CD4-positive, alpha-beta memory T cell (primary cell): Measurements from ENCODE around the gene COIL. TPM values are rescaled to one million over a fixed set of nuclear protein-coding genes. Genes with fewer than 3 reads are reported as not detected.
"Not testable (repeated sequence)": the region's sequence is repeated elsewhere in the genome, so short reads cannot be mapped to it uniquely, and the experiment has no call there.

Experiments used
- CTCF ChIA-PET: fragments of 350-600 bp; sonication (Branson Sonifier 250); formaldehyde crosslinking; loops from one replicate; lab custom pipeline; 2021; ENCODE audit warnings: inconsistent platforms; ENCODE audit not compliant: partially characterized antibody; lab: Charles Lee
- POLR2A ChIA-PET: fragments of 350-600 bp; sonication (Branson Sonifier 250); formaldehyde crosslinking; loops from one replicate; lab custom pipeline; 2021; ENCODE audit not compliant: partially characterized antibody; lab: Charles Lee
- DNase-seq, 5 donors: peaks; one replicate each; pipeline versions ENCODE4 v3.0.0 to v3.0.0-alpha.2; 2020 to 2022; ENCODE audit warnings: mixed read lengths in 1 of 5
- H3K27ac ChIP-seq: one replicate; pipeline ENCODE4 v1.7.0; 2013; ENCODE audit warnings: low read depth, low read length
- H3K27me3 ChIP-seq: 2 replicates; pipeline ENCODE4 v1.7.0; 2013; ENCODE audit warnings: mild to moderate bottlenecking, low read length, moderate library complexity; ENCODE audit not compliant: insufficient read depth
- H3K36me3 ChIP-seq: 2 replicates; pipeline ENCODE4 v1.7.0; 2013; ENCODE audit warnings: mild to moderate bottlenecking, low read length, moderate library complexity; ENCODE audit not compliant: insufficient read depth
- H3K4me1 ChIP-seq: 2 replicates; pipeline ENCODE4 v1.7.0; 2013; ENCODE audit warnings: mild to moderate bottlenecking, low read length, moderate library complexity; ENCODE audit not compliant: insufficient read depth
- H3K4me3 ChIP-seq, 2 donors: one replicate each; pipeline ENCODE4 v1.7.0; 2013; ENCODE audit warnings: low read length in 2 of 2, mild to moderate bottlenecking in 1 of 2
- H3K9me3 ChIP-seq, 2 donors: one replicate each; pipeline ENCODE4 v1.7.0; 2013; ENCODE audit warnings: low read length in 2 of 2, control low read depth in 1 of 2; ENCODE audit not compliant: control insufficient read depth in 1 of 2
- H3K27ac Mint-ChIP-seq, 7 donors: one replicate each; pipeline ENCODE4 v1.8.0; 2020 to 2021; ENCODE audit warnings: mixed read lengths in 7 of 7, mild to moderate bottlenecking in 6 of 7, inconsistent platforms in 3 of 7, moderate library complexity in 3 of 7
- H3K27me3 Mint-ChIP-seq, 2 donors: one replicate each; pipeline ENCODE4 v1.8.0; 2020 to 2021; ENCODE audit warnings: mixed read lengths in 2 of 2
- H3K36me3 Mint-ChIP-seq, 2 donors: one replicate each; pipeline ENCODE4 v1.8.0; 2020 to 2021; ENCODE audit warnings: mixed read lengths in 2 of 2, inconsistent platforms in 1 of 2, mild to moderate bottlenecking in 1 of 2
- H3K4me1 Mint-ChIP-seq, 4 donors: one replicate each; pipeline ENCODE4 v1.8.0; 2020 to 2021; ENCODE audit warnings: mixed read lengths in 4 of 4, mild to moderate bottlenecking in 1 of 4
- H3K4me3 Mint-ChIP-seq, 8 donors: one replicate each; pipeline ENCODE4 v1.8.0; 2020 to 2021; ENCODE audit warnings: mixed read lengths in 8 of 8, mild to moderate bottlenecking in 7 of 8, moderate library complexity in 6 of 8, inconsistent platforms in 3 of 8
- H3K9me3 Mint-ChIP-seq, 8 donors: one replicate each; pipeline ENCODE4 v1.8.0; 2020 to 2021; ENCODE audit warnings: mixed read lengths in 8 of 8, mild to moderate bottlenecking in 5 of 8, inconsistent platforms in 3 of 8, moderate library complexity in 1 of 8
- intact Hi-C: fragments of 100-400 bp; cut with micrococcal nuclease; formaldehyde crosslinking; loops from one replicate; pipeline ENCODE4 v1.15.1; 2023
- polyA plus RNA-seq, 2 donors: library from polyadenylated mRNA; unstranded; fragments of 300-500 nt; fragmentation: Illumina TruSeq; gene quantifications; one replicate each; pipeline ENCODE4 v1.2.3, GENCODE V29; 2021
- total RNA-seq, 2 experiments: library from RNA; stranded (reverse); gene quantifications; one replicate each; pipeline ENCODE4 v1.2.3, GENCODE V29; 2021

Gene COIL
- total and polyA plus RNA-seq, 4 experiments from 2014 or later: 14.4 to 19.6 (median 17.2) TPM

- intact Hi-C loops: no loop called here
- Mint-ChIP-seq H3K36me3 (no peaks in the 10 kb centered on the region), H3K4me3 (no peak overlapping the region), H3K27me3 (peaks cover 1 to 8% of the 10 kb centered on the region in 2 donors), H3K9me3 (no peaks in the 10 kb centered on the region), H3K4me1 (peaks cover 2 to 5% (median 3%) of the 10 kb centered on the region in 4 donors), H3K27ac (no peak overlapping the region)
- Histone ChIP-seq H3K4me1 (peaks cover 5% of the 10 kb centered on the region), H3K9me3 (no peaks in the 10 kb centered on the region), H3K27ac (no peak overlapping the region), H3K4me3 (no peak overlapping the region), H3K36me3 (no peaks in the 10 kb centered on the region), H3K27me3 (no peaks in the 10 kb centered on the region)
- DNase-seq: no peak
- ChIA-PET POLR2A (no interaction called here), CTCF (no interaction called here)
Observed at GRCh38 chr17:56972111-56972730, 11.4 kb upstream of the COIL start.

- POLR2A ChIA-PET: no interaction called here
- intact Hi-C loops: no loop called here
- no peak overlapping the region for H3K27ac Mint-ChIP-seq
Observed at GRCh38 chr17:56970974-56971373, 10.1 kb upstream of the COIL start.

GRCh38 chr17:56966338-56966737 is 5.5 kb upstream of the COIL start:
- H3K4me1 ChIP-seq: no peaks in the 10 kb centered on the region
- no peak overlapping the region for H3K4me3 ChIP-seq
- Mint-ChIP-seq H3K4me3 (no peak overlapping the region), H3K27me3 (peaks cover 0 to 3% of the 10 kb centered on the region in 2 donors), H3K27ac (no peak overlapping the region), H3K4me1 (no peaks in the 10 kb centered on the region), H3K36me3 (no peaks in the 10 kb centered on the region), H3K9me3 (no peaks in the 10 kb centered on the region)
- CTCF ChIA-PET: no interaction called here
- intact Hi-C loops: no loop called here
- H3K9me3 ChIP-seq: no peaks in the 10 kb centered on the region
- no peaks in the 10 kb centered on the region for H3K27me3 ChIP-seq
- H3K36me3 ChIP-seq: no peaks in the 10 kb centered on the region
- no peak for DNase-seq
- H3K27ac ChIP-seq: no peak overlapping the region
- POLR2A ChIA-PET: no interaction called here

More at GRCh38 chr17:56970974-56971373, 10.1 kb upstream of the COIL start:
- no peaks in the 10 kb centered on the region for H3K27me3 ChIP-seq
- Mint-ChIP-seq H3K36me3 (no peaks in the 10 kb centered on the region), H3K27me3 (peaks cover 1 to 8% of the 10 kb centered on the region in 2 donors), H3K4me1 (no peaks in the 10 kb centered on the region), H3K9me3 (no peaks in the 10 kb centered on the region), H3K4me3 (no peak overlapping the region)
- no peaks in the 10 kb centered on the region for H3K4me1 ChIP-seq
- CTCF ChIA-PET: no interaction called here
- no peaks in the 10 kb centered on the region for H3K36me3 ChIP-seq
- no peak for DNase-seq
- H3K27ac ChIP-seq: no peak overlapping the region
- no peaks in the 10 kb centered on the region for H3K9me3 ChIP-seq
- no peak overlapping the region for H3K4me3 ChIP-seq

- H3K4me3 Mint-ChIP-seq, DNase-seq, H3K27me3 Mint-ChIP-seq, H3K27me3 ChIP-seq, H3K4me1 ChIP-seq, intact Hi-C loops, H3K36me3 Mint-ChIP-seq, H3K36me3 ChIP-seq, H3K9me3 ChIP-seq, H3K27ac ChIP-seq, H3K9me3 Mint-ChIP-seq, H3K4me1 Mint-ChIP-seq, CTCF ChIA-PET, H3K4me3 ChIP-seq: not testable (repeated sequence)
- POLR2A ChIA-PET: interaction anchor here (1.4 kb wide), 1 partner anchor 12 kb away, joined by 4 read pairs; the partner anchor contains the start of gene SCPEP1
- H3K27ac Mint-ChIP-seq: peak overlapping the region in 1 of 7 donors; percentile 68
Observed at GRCh38 chr17:56965681-56966080, 4.8 kb upstream of the COIL start.

- H3K4me1 Mint-ChIP-seq, H3K27me3 ChIP-seq, H3K36me3 Mint-ChIP-seq, H3K9me3 Mint-ChIP-seq, CTCF ChIA-PET, H3K4me3 ChIP-seq, H3K4me3 Mint-ChIP-seq, H3K36me3 ChIP-seq, intact Hi-C loops, H3K4me1 ChIP-seq, H3K27me3 Mint-ChIP-seq, H3K27ac ChIP-seq, H3K9me3 ChIP-seq, DNase-seq: not testable (repeated sequence)
- POLR2A ChIA-PET: interaction anchor here (1.4 kb wide), 1 partner anchor 12 kb away, joined by 4 read pairs; the partner anchor contains the start of gene SCPEP1
- H3K27ac Mint-ChIP-seq: peak overlapping the region in 1 of 7 donors; percentile 68
Observed at GRCh38 chr17:56965241-56965640, 4.4 kb upstream of the COIL start.

- DNase-seq: no peak
- Mint-ChIP-seq H3K9me3 (no peaks in the 10 kb centered on the region), H3K27ac (no peak overlapping the region), H3K4me1 (peaks cover 12 to 38% (median 28%) of the 10 kb centered on the region in 4 donors), H3K36me3 (peaks cover 0 to 15% of the 10 kb centered on the region in 2 donors), H3K4me3 (no peak overlapping the region), H3K27me3 (peaks cover 0 to 1% of the 10 kb centered on the region in 2 donors)
- H3K9me3 ChIP-seq: no peaks in the 10 kb centered on the region
- H3K27ac ChIP-seq: no peak overlapping the region
- H3K27me3 ChIP-seq: no peaks in the 10 kb centered on the region
- ChIA-PET POLR2A (no interaction called here), CTCF (interaction anchor here (1.6 to 1.8 kb wide), 2 partner anchors 15 to 17 kb away, joined by 4 read pairs; no protein-coding TSS in a partner anchor)
- no peak overlapping the region for H3K4me3 ChIP-seq
- peaks cover 20% of the 10 kb centered on the region for H3K4me1 ChIP-seq
- H3K36me3 ChIP-seq: no peaks in the 10 kb centered on the region
- intact Hi-C loops: no loop called here
Observed at GRCh38 chr17:56956992-56957391, 3.9 kb downstream of the COIL start.

GRCh38 chr17:56949595-56949994 is 11.3 kb downstream of the COIL start:
- POLR2A ChIA-PET: interaction anchor here (1.2 kb wide), 1 partner anchor 36 kb away, joined by 3 read pairs; the partner anchor contains the start of gene TRIM25
- H3K36me3 ChIP-seq: peaks cover 7% of the 10 kb centered on the region

More at GRCh38 chr17:56949595-56949994, 11.3 kb downstream of the COIL start:
- no peaks in the 10 kb centered on the region for H3K4me1 ChIP-seq
- H3K9me3 ChIP-seq: no peaks in the 10 kb centered on the region
- no peaks in the 10 kb centered on the region for H3K9me3 Mint-ChIP-seq
- H3K4me1 Mint-ChIP-seq: peaks cover 0 to 5% (median 3%) of the 10 kb centered on the region in 4 donors
- intact Hi-C loops: no loop called here
- no peak overlapping the region for H3K27ac ChIP-seq
- H3K27me3 ChIP-seq: no peaks in the 10 kb centered on the region
- peak overlapping the region in 4 of 7 donors; percentile 2 to 85 (median 27) for H3K27ac Mint-ChIP-seq
- H3K27me3 Mint-ChIP-seq: no peaks in the 10 kb centered on the region
- no peak overlapping the region for H3K4me3 Mint-ChIP-seq
- peaks cover 39 to 61% of the 10 kb centered on the region in 2 donors for H3K36me3 Mint-ChIP-seq
- CTCF ChIA-PET: interaction anchor here (1.6 kb wide), 1 partner anchor 130 kb away, joined by 4 read pairs; no protein-coding TSS in a partner anchor
- DNase-seq: no peak
- H3K4me3 ChIP-seq: no peak overlapping the region
